GM12875 (cell line): ENCODE measurements around the gene AKAP13.

Source experiments
- H3K4me3 ChIP-seq: one replicate; pipeline ENCODE4 v1.5.1; 2011; ENCODE audit warnings: low read depth, low read length, control low read depth
- CTCF ChIP-seq: IDR thresholded peaks from 2 replicates; pipeline ENCODE4 v1.5.1; 2011; ENCODE audit warnings: low read depth, mild to moderate bottlenecking, control low read depth, inconsistent platforms, low read length, moderate library complexity, borderline replicate concordance; ENCODE audit not compliant: insufficient read depth

The AKAP13 gene

GRCh38 chr15:85397926-85398325 lies 17.5 kb downstream of the AKAP13 start:
- no peak for TF ChIP-seq CTCF
- H3K4me3 ChIP-seq: no peak overlapping the region

GRCh38 chr15:85398822-85399221 lies 18.4 kb downstream of the AKAP13 start:
- no peak overlapping the region for H3K4me3 ChIP-seq
- TF ChIP-seq CTCF: no peak

GRCh38 chr15:85399627-85400026 lies 19.2 kb downstream of the AKAP13 start:
- no peak for TF ChIP-seq CTCF
- no peak overlapping the region for H3K4me3 ChIP-seq

GRCh38 chr15:85400606-85401005 lies 20.2 kb downstream of the AKAP13 start:
- TF ChIP-seq CTCF: no peak
- H3K4me3 ChIP-seq: no peak overlapping the region

- TF ChIP-seq CTCF: no peak
These were observed 20.8 kb downstream of the AKAP13 start for GRCh38 chr15:85401108-85401774.

GRCh38 chr15:85402195-85402881 lies 21.9 kb downstream of the AKAP13 start:
- H3K4me3 ChIP-seq: no peak overlapping the region

More at GRCh38 chr15:85401108-85401774, 20.8 kb downstream of the AKAP13 start:
- H3K4me3 ChIP-seq: no peak overlapping the region

More at GRCh38 chr15:85402195-85402881, 21.9 kb downstream of the AKAP13 start:
- TF ChIP-seq CTCF: no peak
